HFFc6 (cell line): ENCODE results near the gene ATP6V0E1. TPM values are rescaled to one million over a fixed set of nuclear protein-coding genes. Genes with fewer than 3 reads are reported as not detected.
"Not testable (repeated sequence)": the region's sequence is repeated elsewhere in the genome, so short reads cannot be mapped to it uniquely, and the experiment has no call there.

ENCODE experiments used
- DNase-seq: peaks from one replicate; pipeline ENCODE4 v3.0.0-alpha.2; 2018
- H3K27ac Mint-ChIP-seq: 2 replicates; pipeline ENCODE4 v1.8.0; 2020; ENCODE audit warnings: mild to moderate bottlenecking, mixed read lengths
- H3K27me3 Mint-ChIP-seq: 2 replicates; pipeline ENCODE4 v1.8.0; 2021; ENCODE audit warnings: mild to moderate bottlenecking, moderate library complexity, mixed read lengths; ENCODE audit not compliant: insufficient read depth
- H3K36me3 Mint-ChIP-seq: 2 replicates; pipeline ENCODE4 v1.8.0; 2021; ENCODE audit warnings: low read depth, mixed read lengths
- H3K4me1 Mint-ChIP-seq: 2 replicates; pipeline ENCODE4 v1.8.0; 2020; ENCODE audit warnings: low read depth, mixed read lengths
- H3K4me3 Mint-ChIP-seq: 2 replicates; pipeline ENCODE4 v1.8.0; 2020; ENCODE audit warnings: mild to moderate bottlenecking, moderate library complexity, mixed read lengths
- H3K9me3 Mint-ChIP-seq: 2 replicates; pipeline ENCODE4 v1.8.0; 2020; ENCODE audit warnings: mild to moderate bottlenecking, mixed read lengths
- total RNA-seq, 6 experiments: library from RNA; stranded (reverse); fragmentation: NEBNext Ultra II Directional; extraction: Animal tissue kit (Norgen Biotek cat#: 25700); gene quantifications; 2 replicates in 1 of 6; 3 replicates in 5 of 6; pipeline ENCODE4 v1.2.3, GENCODE V29; 2021
- TF ChIP-seq, protein P1 (sequence below): fragments of 200-600 bp; sonication (generic); IDR thresholded peaks from 2 replicates; pipeline ENCODE4 v1.5.0; 2021; ENCODE audit warnings: antibody characterized with exemption, mild to moderate bottlenecking

Gene ATP6V0E1
- total RNA-seq, 6 experiments from 2014 or later, result 462 to 606 (median 488) TPM

DNA sequence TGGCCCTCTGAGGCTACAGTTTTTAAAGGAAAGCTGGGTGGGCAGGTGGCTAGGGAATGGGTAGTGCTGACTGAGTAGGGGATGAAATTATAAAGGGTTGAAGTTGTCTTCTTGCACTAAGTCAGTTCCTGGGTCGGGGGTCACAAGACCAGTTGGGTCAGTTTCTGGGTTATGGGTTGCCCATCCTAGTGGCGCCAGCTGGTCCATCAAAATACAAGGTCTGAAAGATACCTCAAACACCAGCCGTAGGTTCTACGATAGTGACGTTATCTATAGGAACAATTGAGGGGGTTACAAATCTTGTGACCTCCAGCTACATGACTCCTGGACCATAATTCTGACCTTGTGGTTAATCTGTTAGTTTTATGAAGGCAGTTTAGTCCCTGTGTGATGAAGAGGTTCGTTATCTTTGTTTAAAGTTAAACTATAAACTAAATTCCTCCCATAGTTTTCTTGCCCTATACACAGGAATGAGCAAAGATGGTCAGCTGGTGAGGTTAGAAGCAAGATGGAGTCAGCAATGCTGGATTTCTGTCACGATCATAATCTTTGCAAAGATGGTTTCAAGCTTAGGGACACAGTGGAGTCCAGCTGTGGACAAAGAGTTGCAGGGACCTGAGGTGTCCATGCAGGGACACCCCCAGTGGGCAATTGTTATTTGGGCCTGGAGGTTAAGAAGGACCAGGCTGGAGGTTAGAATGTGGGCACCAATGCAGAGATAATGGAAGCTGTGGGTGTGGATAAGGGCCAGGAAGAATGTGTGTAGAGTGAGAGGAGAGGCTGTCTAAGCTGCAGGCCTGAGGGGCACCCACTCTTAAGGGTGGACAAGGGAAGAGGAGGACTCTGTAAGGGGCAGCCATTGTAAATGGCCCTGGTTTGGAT is 58.6 kb downstream of the ATP6V0E1 start:
- peaks cover 19% of the 10 kb centered on the region for H3K9me3 Mint-ChIP-seq
- H3K36me3 Mint-ChIP-seq, result peaks cover 26% of the 10 kb centered on the region
- peak overlapping the region; percentile 20 for H3K27ac Mint-ChIP-seq
- H3K4me1 Mint-ChIP-seq, result peaks cover 11% of the 10 kb centered on the region
- DNase-seq, result no peak
- H3K4me3 Mint-ChIP-seq, result 0 out of 2 replicates have a peak overlapping the region, but pooled peaks have one; percentile 5
- H3K27me3 Mint-ChIP-seq, result peaks cover 2% of the 10 kb centered on the region; the same call in 1 of the 2 replicates
- TF ChIP-seq, protein P1, sequence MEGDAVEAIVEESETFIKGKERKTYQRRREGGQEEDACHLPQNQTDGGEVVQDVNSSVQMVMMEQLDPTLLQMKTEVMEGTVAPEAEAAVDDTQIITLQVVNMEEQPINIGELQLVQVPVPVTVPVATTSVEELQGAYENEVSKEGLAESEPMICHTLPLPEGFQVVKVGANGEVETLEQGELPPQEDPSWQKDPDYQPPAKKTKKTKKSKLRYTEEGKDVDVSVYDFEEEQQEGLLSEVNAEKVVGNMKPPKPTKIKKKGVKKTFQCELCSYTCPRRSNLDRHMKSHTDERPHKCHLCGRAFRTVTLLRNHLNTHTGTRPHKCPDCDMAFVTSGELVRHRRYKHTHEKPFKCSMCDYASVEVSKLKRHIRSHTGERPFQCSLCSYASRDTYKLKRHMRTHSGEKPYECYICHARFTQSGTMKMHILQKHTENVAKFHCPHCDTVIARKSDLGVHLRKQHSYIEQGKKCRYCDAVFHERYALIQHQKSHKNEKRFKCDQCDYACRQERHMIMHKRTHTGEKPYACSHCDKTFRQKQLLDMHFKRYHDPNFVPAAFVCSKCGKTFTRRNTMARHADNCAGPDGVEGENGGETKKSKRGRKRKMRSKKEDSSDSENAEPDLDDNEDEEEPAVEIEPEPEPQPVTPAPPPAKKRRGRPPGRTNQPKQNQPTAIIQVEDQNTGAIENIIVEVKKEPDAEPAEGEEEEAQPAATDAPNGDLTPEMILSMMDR, result no peak

DNA sequence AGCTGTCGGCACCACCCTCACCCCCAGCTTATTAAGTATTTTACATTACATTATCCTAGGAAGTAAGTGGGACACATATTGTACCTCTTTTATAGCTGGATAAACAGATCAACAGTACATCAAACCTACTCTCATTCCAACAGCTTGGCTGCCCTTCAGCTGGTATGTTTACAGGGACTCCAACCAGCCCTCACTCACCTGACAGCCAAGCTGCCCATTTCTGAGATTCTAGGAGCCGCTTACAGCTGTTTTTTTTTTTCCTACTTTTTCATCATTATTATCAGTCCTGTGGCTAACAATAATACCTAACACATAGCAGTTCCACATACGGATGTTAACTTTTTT is 59.2 kb downstream of the ATP6V0E1 start:
- H3K4me1 Mint-ChIP-seq, result peaks cover 11% of the 10 kb centered on the region
- TF ChIP-seq, protein P1, result no peak
- peak overlapping the region; percentile 20; the same call in 1 of the 2 replicates for H3K27ac Mint-ChIP-seq
- peaks cover 2% of the 10 kb centered on the region; the same call in 1 of the 2 replicates for H3K27me3 Mint-ChIP-seq
- H3K36me3 Mint-ChIP-seq, result peaks cover 26% of the 10 kb centered on the region
- peaks cover 19% of the 10 kb centered on the region for H3K9me3 Mint-ChIP-seq
- H3K4me3 Mint-ChIP-seq, result no peak overlapping the region
- DNase-seq, result no peak

GRCh38 chr5:173045474-173045873 is 61.9 kb downstream of the ATP6V0E1 start:
- H3K9me3 Mint-ChIP-seq, result peaks cover 6% of the 10 kb centered on the region
- DNase-seq, result no peak
- H3K27me3 Mint-ChIP-seq, result peaks cover 2% of the 10 kb centered on the region; the same call in 1 of the 2 replicates
- peaks cover 3% of the 10 kb centered on the region for H3K36me3 Mint-ChIP-seq
- peaks cover 17% of the 10 kb centered on the region for H3K4me1 Mint-ChIP-seq
- H3K4me3 Mint-ChIP-seq, result no peak overlapping the region
- H3K27ac Mint-ChIP-seq, result no peak overlapping the region
- TF ChIP-seq, protein P1, result no peak

- H3K36me3 Mint-ChIP-seq, H3K27me3 Mint-ChIP-seq, H3K27ac Mint-ChIP-seq, DNase-seq, H3K4me3 Mint-ChIP-seq, H3K9me3 Mint-ChIP-seq: not testable (repeated sequence)
- peaks cover 27% of the 10 kb centered on the region for H3K4me1 Mint-ChIP-seq
Measured at GRCh38 chr5:173047096-173047837, 63.7 kb downstream of the ATP6V0E1 start.

DNA sequence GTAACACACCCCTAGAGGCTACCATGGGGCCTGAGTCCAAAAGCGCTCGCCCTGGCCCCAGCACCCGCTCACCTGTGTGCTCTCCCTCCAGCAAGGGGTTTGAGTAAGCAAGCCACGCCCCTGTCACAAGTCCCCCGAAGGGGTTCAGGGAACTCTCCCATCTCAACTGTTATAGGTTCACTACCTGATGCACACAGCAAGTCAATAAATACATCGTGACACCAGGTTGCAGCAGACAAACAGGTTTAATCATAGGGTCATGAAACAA is 64.2 kb downstream of the ATP6V0E1 start:
- peaks cover 2% of the 10 kb centered on the region; the same call in 1 of the 2 replicates for H3K27me3 Mint-ChIP-seq
- H3K4me3 Mint-ChIP-seq, result no peak overlapping the region
- H3K4me1 Mint-ChIP-seq, result peaks cover 26% of the 10 kb centered on the region
- TF ChIP-seq, protein P1, result no peak
- DNase-seq, result no peak
- H3K36me3 Mint-ChIP-seq, result no peaks in the 10 kb centered on the region
- no peaks in the 10 kb centered on the region for H3K9me3 Mint-ChIP-seq
- no peak overlapping the region for H3K27ac Mint-ChIP-seq

GRCh38 chr5:173050791-173051190 is 67.2 kb downstream of the ATP6V0E1 start:
- H3K36me3 Mint-ChIP-seq, result no peaks in the 10 kb centered on the region
- peak; percentile 40 for DNase-seq
- TF ChIP-seq, protein P1, result no peak

More at GRCh38 chr5:173050791-173051190, 67.2 kb downstream of the ATP6V0E1 start:
- Mint-ChIP-seq H3K4me3 (peak overlapping the region; percentile 28), H3K4me1 (peaks cover 54% of the 10 kb centered on the region), H3K27ac (peak overlapping the region; percentile 64), H3K9me3 (no peaks in the 10 kb centered on the region), H3K27me3 (no peaks in the 10 kb centered on the region)
